Loucy (cell line): ENCODE data around the gene GDA.

Experiments
- H2AFZ ChIP-seq: fragments of 200-600 bp; sonication (generic); 2 replicates; pipeline ENCODE4 v1.6.0; 2016; ENCODE audit warnings: antibody characterized with exemption, mild to moderate bottlenecking, low read length, moderate library complexity
- H3F3A ChIP-seq: fragments of 200-600 bp; 2 replicates; pipeline ENCODE4 v1.6.0; 2016; ENCODE audit warnings: antibody characterized with exemption, low read depth, mild to moderate bottlenecking
- H3K27me3 ChIP-seq: fragments of 200-600 bp; sonication (generic); 2 replicates; pipeline ENCODE4 v1.6.1; 2014; ENCODE audit warnings: low read length, mild to moderate bottlenecking; ENCODE audit not compliant: insufficient read depth, poor library complexity, severe bottlenecking
- H3K36me3 ChIP-seq: fragments of 200-600 bp; sonication (generic); 2 replicates; pipeline ENCODE4 v1.6.1; 2016; ENCODE audit warnings: low read length; ENCODE audit not compliant: insufficient read depth
- H3K4me1 ChIP-seq: fragments of 200-600 bp; sonication (generic); 2 replicates; pipeline ENCODE4 v1.5.1; 2014; ENCODE audit warnings: low read length, mild to moderate bottlenecking; ENCODE audit not compliant: insufficient read depth, poor library complexity, severe bottlenecking
- H3K4me2 ChIP-seq: fragments of 200-600 bp; sonication (generic); 2 replicates; pipeline ENCODE4 v1.6.0; 2014; ENCODE audit warnings: antibody characterized with exemption, low read length, low read depth, mild to moderate bottlenecking; ENCODE audit not compliant: poor library complexity, severe bottlenecking
- H3K4me3 ChIP-seq: fragments of 200-600 bp; sonication (generic); 2 replicates; pipeline ENCODE4 v1.5.1; 2014; ENCODE audit warnings: low read length, mild to moderate bottlenecking, mixed read lengths; ENCODE audit not compliant: poor library complexity, severe bottlenecking
- H3K79me2 ChIP-seq: fragments of 200-600 bp; sonication (generic); 2 replicates; pipeline ENCODE4 v1.6.1; 2014; ENCODE audit warnings: low read length; ENCODE audit not compliant: insufficient read depth
- H3K9ac ChIP-seq: fragments of 200-600 bp; sonication (generic); 2 replicates; pipeline ENCODE4 v1.6.0; 2014; ENCODE audit warnings: mild to moderate bottlenecking, low read depth, low read length, moderate library complexity; ENCODE audit not compliant: poor library complexity, severe bottlenecking
- H3K9me2 ChIP-seq: fragments of 200-600 bp; sonication (generic); replicated peaks from 2 replicates; pipeline ENCODE4 v1.6.1; 2016; ENCODE audit warnings: low read depth, low read length, mixed read lengths
- H3K9me3 ChIP-seq: fragments of 200-600 bp; sonication (generic); 2 replicates; pipeline ENCODE4 v1.6.1; 2014; ENCODE audit warnings: mild to moderate bottlenecking, antibody characterized with exemption, low read length, low read depth; ENCODE audit not compliant: insufficient read depth
- H4K20me1 ChIP-seq: fragments of 200-600 bp; sonication (generic); 2 replicates; pipeline ENCODE4 v1.6.0; 2014; ENCODE audit warnings: antibody characterized with exemption, low read length, mild to moderate bottlenecking; ENCODE audit not compliant: insufficient read depth, poor library complexity, severe bottlenecking
- EZH2phosphoT487 ChIP-seq: fragments of 200-600 bp; IDR thresholded peaks from 2 replicates; pipeline ENCODE4 v1.6.1; 2018; ENCODE audit warnings: antibody characterized with exemption, mild to moderate bottlenecking, moderate library complexity, borderline replicate concordance
- TF ChIP-seq, protein P1 (sequence below): fragments of 200-600 bp; sonication (generic); conservative IDR thresholded peaks from 2 replicates; pipeline ENCODE4 v1.5.1; 2014; ENCODE audit warnings: mild to moderate bottlenecking, antibody characterized with exemption, low read length

The GDA gene

DNA sequence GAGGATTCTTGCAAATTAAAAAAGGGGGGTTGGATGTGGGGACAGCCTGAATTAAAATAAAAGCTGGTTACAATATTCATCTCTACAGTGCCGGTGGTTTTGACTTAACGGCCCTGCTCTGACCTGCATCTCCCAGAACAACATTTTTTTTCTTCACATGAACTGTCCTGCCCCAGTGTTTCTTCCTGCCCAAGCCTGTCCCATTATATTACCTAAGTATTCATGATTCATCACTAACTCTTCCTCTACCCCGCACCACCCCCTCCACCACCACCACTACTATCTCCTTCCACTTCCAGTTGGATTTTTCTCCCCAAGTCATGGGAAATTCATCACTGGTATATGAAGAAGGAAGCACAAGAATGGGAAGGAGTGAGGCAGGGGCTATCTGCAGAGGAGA lies 125.7 kb downstream of the GDA start:
- H3K79me2 ChIP-seq = no peaks in the 10 kb centered on the region
- H2AFZ ChIP-seq = no peak overlapping the region
- H3F3A ChIP-seq = no peaks in the 10 kb centered on the region
- H3K9ac ChIP-seq = no peak overlapping the region
- H4K20me1 ChIP-seq = no peaks in the 10 kb centered on the region
- no peaks in the 10 kb centered on the region for H3K27me3 ChIP-seq
- H3K4me1 ChIP-seq = no peaks in the 10 kb centered on the region
- no peak overlapping the region for H3K4me3 ChIP-seq
- no peak overlapping the region for H3K4me2 ChIP-seq
- no peaks in the 10 kb centered on the region for H3K36me3 ChIP-seq
- no peaks in the 10 kb centered on the region for H3K9me2 ChIP-seq
- no peaks in the 10 kb centered on the region for H3K9me3 ChIP-seq
- TF ChIP-seq EZH2phosphoT487 = no peak

DNA sequence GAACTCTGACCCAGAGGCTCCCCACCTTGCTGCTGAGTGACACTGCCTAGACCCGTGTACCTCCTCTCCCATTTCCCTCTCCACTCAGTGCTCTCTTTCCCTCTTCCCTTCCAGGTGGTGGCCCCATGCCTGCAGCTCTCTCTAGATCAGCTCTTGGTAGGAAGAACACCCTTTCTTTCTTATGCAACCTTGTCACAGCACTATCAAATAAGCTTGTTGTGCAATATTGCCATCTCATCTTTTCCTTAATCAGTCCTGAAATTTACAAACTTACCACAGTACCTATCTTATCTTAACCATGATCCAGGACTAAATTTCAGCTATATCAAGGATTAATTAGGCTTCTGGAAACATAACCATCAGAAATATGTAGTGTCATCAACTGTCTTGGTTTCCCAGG lies 127.2 kb downstream of the GDA start:
- Histone ChIP-seq H3K36me3 (no peaks in the 10 kb centered on the region), H4K20me1 (no peaks in the 10 kb centered on the region), H3K27me3 (no peaks in the 10 kb centered on the region), H3F3A (no peaks in the 10 kb centered on the region), H3K9me2 (no peaks in the 10 kb centered on the region), H3K4me3 (no peak overlapping the region), H2AFZ (no peak overlapping the region), H3K79me2 (no peaks in the 10 kb centered on the region), H3K9ac (no peak overlapping the region), H3K4me2 (no peak overlapping the region), H3K4me1 (no peaks in the 10 kb centered on the region), H3K9me3 (no peaks in the 10 kb centered on the region)
- TF ChIP-seq, protein P1, sequence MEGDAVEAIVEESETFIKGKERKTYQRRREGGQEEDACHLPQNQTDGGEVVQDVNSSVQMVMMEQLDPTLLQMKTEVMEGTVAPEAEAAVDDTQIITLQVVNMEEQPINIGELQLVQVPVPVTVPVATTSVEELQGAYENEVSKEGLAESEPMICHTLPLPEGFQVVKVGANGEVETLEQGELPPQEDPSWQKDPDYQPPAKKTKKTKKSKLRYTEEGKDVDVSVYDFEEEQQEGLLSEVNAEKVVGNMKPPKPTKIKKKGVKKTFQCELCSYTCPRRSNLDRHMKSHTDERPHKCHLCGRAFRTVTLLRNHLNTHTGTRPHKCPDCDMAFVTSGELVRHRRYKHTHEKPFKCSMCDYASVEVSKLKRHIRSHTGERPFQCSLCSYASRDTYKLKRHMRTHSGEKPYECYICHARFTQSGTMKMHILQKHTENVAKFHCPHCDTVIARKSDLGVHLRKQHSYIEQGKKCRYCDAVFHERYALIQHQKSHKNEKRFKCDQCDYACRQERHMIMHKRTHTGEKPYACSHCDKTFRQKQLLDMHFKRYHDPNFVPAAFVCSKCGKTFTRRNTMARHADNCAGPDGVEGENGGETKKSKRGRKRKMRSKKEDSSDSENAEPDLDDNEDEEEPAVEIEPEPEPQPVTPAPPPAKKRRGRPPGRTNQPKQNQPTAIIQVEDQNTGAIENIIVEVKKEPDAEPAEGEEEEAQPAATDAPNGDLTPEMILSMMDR = no peak
- no peak for TF ChIP-seq EZH2phosphoT487

DNA sequence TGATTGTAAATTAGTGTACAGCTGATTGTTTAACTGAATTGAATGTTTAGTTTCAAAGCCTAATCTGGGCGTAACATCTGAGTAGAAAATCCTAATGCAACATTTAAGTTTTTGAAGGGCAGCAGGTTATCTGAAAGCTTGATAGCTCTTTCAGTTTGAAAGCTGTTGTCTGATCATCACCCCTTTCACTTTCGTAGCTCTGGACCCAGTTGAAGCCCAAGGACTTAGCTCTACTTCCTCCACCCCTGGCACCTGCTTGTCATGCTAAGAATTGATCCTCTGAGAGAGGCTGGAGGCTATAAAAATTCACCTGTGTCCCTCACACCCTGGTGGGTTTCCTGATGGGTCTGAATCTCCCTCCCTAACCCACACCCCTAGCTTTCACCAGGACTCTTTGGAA lies 129.7 kb downstream of the GDA start:
- Histone ChIP-seq H3K9me3 (no peaks in the 10 kb centered on the region), H3K27me3 (no peaks in the 10 kb centered on the region), H2AFZ (no peak overlapping the region), H3K9ac (no peak overlapping the region), H3K79me2 (no peaks in the 10 kb centered on the region), H3F3A (no peaks in the 10 kb centered on the region), H3K9me2 (no peaks in the 10 kb centered on the region), H4K20me1 (no peaks in the 10 kb centered on the region), H3K4me1 (no peaks in the 10 kb centered on the region), H3K4me3 (no peak overlapping the region), H3K36me3 (no peaks in the 10 kb centered on the region), H3K4me2 (no peak overlapping the region)
- TF ChIP-seq EZH2phosphoT487 = no peak
- TF ChIP-seq, protein P1 = no peak

DNA sequence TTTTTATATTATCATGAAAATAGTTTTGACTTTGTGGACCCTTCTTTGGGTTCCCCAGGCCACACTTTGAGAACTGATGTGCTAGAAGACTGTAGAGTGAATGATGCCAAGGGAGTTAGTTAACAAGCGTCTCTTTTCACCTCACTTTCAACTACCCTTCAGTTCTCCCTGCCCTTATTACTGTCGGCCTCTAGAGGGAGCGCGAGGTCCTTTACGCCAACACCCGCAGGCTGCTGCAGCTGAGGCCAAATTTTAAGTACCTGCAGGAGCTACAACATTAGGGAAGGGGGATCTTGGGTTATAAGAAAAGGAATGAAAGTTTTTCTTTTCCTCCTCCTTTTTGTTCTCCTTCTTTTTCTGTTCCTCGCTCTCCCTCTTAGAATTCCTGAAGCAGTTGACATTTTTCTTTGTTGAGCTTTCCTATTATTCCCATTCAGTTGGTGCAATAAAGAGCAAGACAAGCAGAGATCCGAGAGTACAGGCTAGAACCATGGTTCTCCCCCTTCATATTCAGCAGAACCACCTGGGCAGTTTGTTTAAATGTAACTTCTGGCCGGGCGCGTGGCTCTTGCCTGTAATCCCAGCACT lies 131.8 kb downstream of the GDA start:
- Histone ChIP-seq H3K4me1 (no peaks in the 10 kb centered on the region), H3K9me2 (no peaks in the 10 kb centered on the region), H3K4me2 (no peak overlapping the region), H3K79me2 (no peaks in the 10 kb centered on the region), H3K4me3 (no peak overlapping the region), H3K27me3 (no peaks in the 10 kb centered on the region), H3K9me3 (no peaks in the 10 kb centered on the region), H4K20me1 (no peaks in the 10 kb centered on the region), H2AFZ (no peak overlapping the region), H3K9ac (no peak overlapping the region), H3F3A (no peaks in the 10 kb centered on the region), H3K36me3 (no peaks in the 10 kb centered on the region)
- TF ChIP-seq, protein P1 = peak; percentile 97
- no peak for TF ChIP-seq EZH2phosphoT487
